HT1080 (cell line): ENCODE data around the gene CATSPERD. TPM values are rescaled to one million over a fixed set of nuclear protein-coding genes. Genes with fewer than 3 reads are reported as not detected.

ENCODE experiments used
- DNase-seq: peaks from one replicate; pipeline ENCODE4 v3.0.0-alpha.2; 2015; ENCODE audit warnings: low read depth
- total RNA-seq: library from RNA; depleted of rRNA; stranded (reverse); fragments of >200 nt; shearing (Covaris generic); gene quantifications from 2 replicates; pipeline ENCODE4 v1.2.3, GENCODE V29; 2014

The CATSPERD gene
- total RNA-seq, 1 experiment from 2014 or later, result not detected

- peak; percentile 87 for DNase-seq
Measured at GRCh38 chr19:5803752-5804515, 83.5 kb downstream of the CATSPERD start.

- DNase-seq, result no peak
Measured at GRCh38 chr19:5804516-5805461, 84.4 kb downstream of the CATSPERD start, which contains the start of gene NRTN. NRTN (plus strand) TSS chr19:5805067; CDS start chr19:5824166, 19,099 bp downstream.

DNA sequence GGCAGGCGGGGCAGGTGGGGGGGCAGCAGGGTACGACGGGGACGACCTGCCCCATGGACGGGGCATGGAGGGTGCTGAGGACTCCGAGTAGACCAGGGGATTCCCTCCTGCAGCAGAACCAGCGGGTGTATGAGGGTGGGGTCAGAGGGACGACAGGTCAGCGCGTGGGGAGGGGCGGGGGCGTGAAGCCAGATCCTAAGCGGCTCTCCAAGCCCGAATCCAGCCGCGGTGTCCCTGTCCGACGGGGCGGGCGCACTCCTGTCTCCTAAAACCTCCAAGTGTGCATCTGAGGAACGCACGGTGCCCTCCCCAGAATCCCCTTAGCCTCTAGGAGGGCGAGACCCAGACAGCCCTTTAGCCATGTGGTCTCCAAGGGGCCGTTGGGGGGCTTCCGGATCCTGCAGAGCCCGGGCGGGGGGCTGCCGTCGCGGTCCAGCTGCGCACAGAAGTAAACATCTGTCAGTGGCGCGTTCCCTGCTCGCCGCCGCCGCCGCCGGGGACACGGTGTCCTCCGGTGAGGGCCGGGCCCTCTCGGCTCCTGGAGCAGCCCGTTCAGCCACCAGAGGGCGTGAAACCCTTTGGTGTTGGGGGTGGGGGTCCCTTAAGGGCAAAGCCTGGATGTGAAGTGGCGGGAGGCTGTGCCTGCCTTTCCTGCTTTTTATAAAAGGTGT, 85.2 kb downstream of the CATSPERD start:
- no peak for DNase-seq

GRCh38 chr19:5806133-5806489, 85.7 kb downstream of the CATSPERD start:
- no peak for DNase-seq

DNA sequence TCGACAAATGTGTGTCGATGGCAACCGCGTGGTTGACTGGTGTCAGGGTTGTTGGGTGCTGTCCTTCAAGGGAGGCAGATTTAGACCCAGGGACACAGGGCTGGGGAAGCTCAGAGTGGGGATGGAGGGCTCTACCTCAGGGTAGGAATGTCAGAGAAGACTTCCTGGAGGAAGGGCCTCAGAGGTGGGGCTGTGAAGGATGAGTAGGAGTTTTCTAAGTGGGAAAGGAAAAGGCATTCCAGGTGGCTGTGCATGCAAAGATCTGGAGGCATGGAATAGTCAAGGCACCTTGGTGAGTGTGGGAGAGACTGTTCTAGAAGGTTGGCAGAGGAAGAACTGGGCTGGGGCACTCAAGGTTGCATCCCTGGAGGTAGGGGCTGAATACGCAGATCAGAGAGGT, 86.5 kb downstream of the CATSPERD start:
- DNase-seq, result no peak

DNA sequence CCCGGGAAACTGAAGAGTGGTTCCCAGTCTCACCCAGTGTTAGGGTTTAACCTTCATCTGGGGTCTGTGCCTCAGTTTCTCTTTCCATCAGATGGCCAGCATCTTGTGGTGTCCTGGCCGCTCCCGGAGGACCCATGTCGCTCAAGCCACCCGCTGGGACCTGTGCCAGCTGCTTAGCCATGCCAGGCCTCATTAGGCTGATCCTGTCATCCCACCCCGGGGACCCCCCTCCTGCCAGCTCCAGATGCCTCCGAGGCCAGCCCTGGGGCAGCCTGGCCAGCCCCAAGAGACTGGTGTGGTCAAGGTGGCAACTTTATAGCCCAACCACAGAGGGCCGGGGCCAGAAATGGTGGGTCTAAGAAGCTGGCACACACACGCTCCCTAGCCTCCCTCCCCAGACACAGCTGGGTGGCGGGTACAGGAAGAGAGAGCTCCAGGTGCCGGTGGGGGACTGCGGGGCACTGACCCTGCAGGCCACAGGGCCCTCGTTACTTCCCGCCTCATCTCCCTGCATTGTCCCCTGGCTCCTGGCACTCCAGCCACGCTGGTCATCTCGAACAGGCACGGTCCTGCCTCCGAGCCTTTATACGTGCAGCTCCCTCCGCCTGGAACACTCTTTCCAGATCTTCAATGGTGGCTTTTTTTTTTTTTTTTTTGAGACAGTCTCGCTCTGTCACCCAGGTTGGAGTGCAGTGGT, 87.8 kb downstream of the CATSPERD start:
- DNase-seq, result no peak

DNA sequence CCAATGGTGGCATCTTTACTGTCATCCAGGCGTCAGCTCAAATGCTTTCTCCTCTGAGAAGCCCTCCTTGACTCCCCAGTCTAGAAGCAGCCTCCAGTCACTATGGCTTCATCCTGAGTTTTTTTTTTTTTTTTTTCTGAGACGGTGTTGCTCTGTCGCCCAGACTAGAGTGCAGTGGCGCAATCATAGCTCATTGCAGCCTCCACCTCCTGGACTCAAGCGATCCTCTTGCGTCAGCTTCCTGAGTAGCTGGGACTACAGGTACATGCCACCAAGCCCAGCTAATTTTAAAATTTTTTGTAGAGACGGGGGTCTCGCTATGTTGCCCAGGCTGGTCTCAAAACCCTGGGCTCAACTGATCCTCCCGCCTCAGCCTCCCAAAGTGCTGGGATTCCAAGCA, 88.6 kb downstream of the CATSPERD start:
- DNase-seq, result no peak

DNA sequence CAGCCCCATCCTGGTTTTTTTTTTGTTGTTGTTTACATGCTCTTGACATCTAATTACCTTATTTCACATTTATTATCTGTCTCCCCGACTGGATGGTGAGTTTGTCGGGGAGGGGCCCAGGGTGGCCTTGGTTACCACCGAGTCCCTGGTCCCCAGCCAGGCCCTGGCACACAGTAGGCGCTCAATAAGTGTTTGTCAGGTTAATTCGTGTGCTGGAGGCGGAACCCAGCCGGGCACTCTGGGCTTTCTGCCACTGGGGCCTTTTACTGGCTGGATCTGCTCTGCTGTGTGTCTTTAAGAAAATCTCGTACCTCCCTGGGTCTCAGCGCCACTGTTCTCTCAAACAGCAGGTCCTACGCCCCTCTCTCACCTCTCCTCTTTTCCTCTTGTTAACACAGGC, 89.0 kb downstream of the CATSPERD start:
- DNase-seq, result no peak

- no peak for DNase-seq
Measured at GRCh38 chr19:5811117-5811516, 90.7 kb downstream of the CATSPERD start.

- no peak for DNase-seq
Measured at GRCh38 chr19:5814123-5814851, 93.8 kb downstream of the CATSPERD start.

- no peak for DNase-seq
Measured at GRCh38 chr19:5814852-5815246, 94.4 kb downstream of the CATSPERD start.

GRCh38 chr19:5817218-5817617, 96.8 kb downstream of the CATSPERD start:
- no peak for DNase-seq

DNA sequence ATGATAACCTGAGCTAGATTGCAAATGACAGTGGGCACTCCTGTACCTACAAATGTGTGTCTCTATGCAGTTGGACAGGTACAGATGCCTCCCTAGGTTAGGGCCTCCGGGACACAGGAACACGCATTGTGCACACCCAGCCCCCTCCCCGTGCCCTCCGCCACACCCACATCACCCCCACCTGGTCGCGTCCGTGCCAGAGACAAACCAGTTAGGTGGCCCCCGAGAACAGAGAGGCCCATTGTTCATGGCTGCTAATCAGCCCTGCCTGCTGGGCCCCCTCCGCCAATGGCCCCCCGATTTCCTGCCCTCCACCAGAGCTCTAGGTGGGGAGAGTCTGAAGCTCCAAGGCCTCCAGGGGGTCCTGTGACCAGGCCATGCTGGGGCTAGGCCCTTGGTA, 98.2 kb downstream of the CATSPERD start:
- DNase-seq, result no peak

DNA sequence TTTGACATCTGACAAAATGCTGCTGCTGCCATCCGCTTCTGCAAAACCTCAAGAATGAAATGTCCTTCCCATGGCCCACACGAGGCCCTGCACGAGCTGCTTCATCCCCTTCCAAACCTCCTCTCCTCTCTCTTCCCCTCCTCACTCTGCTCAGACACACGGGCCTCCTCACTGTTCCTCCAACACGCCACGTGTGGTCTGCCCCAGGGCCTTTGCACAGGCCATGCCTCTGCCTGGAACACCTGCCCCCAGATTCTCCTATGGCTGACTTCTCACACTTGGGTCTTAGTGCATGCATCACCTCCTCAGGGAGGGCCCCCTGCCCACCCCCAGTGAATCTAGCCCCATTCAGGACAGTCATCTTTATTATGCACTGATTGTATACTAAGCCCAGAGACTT, 100.3 kb downstream of the CATSPERD start:
- no peak for DNase-seq

GRCh38 chr19:5821521-5822180, 101.2 kb downstream of the CATSPERD start:
- no peak for DNase-seq

DNA sequence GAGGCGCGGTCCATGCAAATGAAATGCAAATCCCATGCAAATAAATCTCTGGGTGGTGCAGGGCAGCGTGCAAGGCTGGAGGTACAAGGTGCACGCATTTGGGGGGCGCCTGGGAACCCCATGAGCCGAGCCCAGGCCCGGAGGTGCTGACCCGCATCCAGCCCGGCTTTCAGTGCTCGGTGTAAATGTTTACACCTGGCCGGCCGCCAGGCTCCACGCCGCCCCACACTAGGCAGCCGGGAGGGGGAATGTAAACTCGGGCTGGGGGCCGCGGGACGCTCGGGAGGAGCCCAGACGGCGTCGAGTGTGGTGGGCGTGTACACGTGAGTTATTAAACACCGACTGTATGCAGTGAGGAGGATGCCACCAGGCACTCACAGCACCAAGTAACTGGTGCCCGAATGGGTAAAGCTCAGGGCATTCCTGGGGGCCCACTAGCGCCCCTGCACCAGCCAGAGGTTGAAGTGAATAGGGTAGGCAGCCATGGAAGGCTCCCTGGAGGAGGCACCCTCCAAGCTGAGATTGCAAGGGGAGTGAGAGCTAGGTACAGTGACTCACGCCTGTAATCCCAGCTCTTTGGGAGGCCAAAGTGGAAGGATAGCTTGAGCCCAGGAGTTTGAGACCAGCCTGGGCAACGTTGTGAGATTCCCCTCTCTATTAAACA, 101.9 kb downstream of the CATSPERD start:
- no peak for DNase-seq

GRCh38 chr19:5823579-5824281, 103.3 kb downstream of the CATSPERD start:
- DNase-seq, result peak; percentile 51

DNA sequence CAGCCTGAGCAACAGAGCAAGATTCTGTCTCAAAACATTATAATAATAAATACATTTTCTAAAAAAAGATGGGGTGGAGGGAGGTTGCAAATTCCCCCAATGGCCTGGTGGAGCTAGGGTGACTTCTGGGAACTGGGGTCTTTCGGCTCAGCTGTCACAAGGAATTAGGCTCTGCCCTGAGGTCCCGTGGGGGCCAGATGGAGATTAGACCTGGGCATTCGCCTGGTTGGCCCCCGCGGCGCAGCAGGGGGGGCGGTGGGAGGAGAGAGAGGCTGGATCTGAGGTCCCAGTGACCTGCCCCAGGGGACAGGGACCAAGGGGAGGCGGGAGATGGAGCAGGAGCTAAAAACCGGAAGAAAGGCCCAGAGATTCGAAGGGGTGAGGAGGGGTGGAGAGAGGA, 104.3 kb downstream of the CATSPERD start:
- no peak for DNase-seq

DNA sequence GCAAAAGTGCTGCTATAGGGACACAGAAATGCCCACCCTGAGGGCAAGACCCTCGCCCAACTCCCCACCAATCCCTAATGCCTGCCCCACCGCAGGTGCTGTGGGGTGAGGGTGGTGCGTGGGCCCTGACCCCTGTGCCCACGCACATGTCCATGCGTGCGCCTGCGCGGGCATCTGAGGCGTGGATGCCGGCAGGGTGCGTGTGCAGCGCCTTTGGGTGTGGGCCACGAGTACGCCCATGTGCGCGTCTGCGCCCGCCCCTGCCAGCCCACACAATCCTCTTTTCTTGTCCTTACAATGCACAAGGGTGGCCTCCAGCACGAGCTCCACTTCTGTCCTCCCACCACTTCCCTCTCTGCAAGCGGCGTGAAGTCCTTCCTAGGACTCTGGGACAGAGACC, 104.7 kb downstream of the CATSPERD start:
- no peak for DNase-seq
